Adrenal gland (tissue), 12 donors: ENCODE results near the gene SSPN. TPM values are rescaled to one million over a fixed set of nuclear protein-coding genes. Genes with fewer than 3 reads are reported as not detected.

Source experiments
- DNase-seq, 7 donors: peaks; one replicate each; pipeline ENCODE4 v3.0.0-alpha.2; 2019 to 2020
- H3K27ac ChIP-seq, 5 donors: fragments of 200-600 bp; sonication (generic) in 4 of 5; 1 replicate in 3 of 5; 2 replicates in 2 of 5; pipeline versions ENCODE4 v1.5.1 to v1.8.0; 2016 to 2020; ENCODE audit warnings: mild to moderate bottlenecking in 1 of 5
- H3K27me3 ChIP-seq: fragments of 200-600 bp; 2 replicates; pipeline ENCODE4 v1.8.0; 2021
- H3K36me3 ChIP-seq, 2 donors: fragments of 200-600 bp; replicated peaks in 1 of 2; 1 replicate in 1 of 2; 2 replicates in 1 of 2; pipeline versions ENCODE4 v1.5.1 to v1.8.0; 2018 to 2022
- H3K4me1 ChIP-seq, 2 donors: fragments of 200-600 bp; replicated peaks in 1 of 2; 1 replicate in 1 of 2; 2 replicates in 1 of 2; pipeline versions ENCODE4 v1.5.1 to v1.8.0; 2018 to 2021
- H3K4me3 ChIP-seq, 4 donors: fragments of 200-600 bp; sonication (generic) in 3 of 4; one replicate each; pipeline ENCODE4 v1.5.1; 2016 to 2018
- H3K9me3 ChIP-seq, 3 donors: fragments of 200-600 bp; sonication (generic) in 1 of 3; replicated peaks in 1 of 3; 1 replicate in 2 of 3; 2 replicates in 1 of 3; pipeline versions ENCODE4 v1.5.1 to v1.8.0; 2016 to 2021
- POLR2A ChIP-seq, 2 donors: fragments of 450-650 bp; IDR thresholded peaks; one replicate each; pipeline ENCODE4 v1.6.1; 2017; ENCODE audit warnings: antibody characterized with exemption in 2 of 2, mild to moderate bottlenecking in 2 of 2, moderate library complexity in 1 of 2
- WGBS, 4 donors: extraction: QIAGEN DNeasy Blood & Tissue Kit in 2 of 4; methylation state at CpG; one replicate each; pipeline versions ENCODE4 v1.1.5 to v1.1.7; 2013 to 2017; 5-methylcytosine and 5-hydroxymethylcytosine counted together
- intact Hi-C, 2 donors: fragments of 100-400 bp; cut with DNase I; formaldehyde crosslinking; loops; one replicate each; pipeline versions ENCODE4 v1.14.1 to v1.15.0; 2022 to 2023
- polyA plus RNA-seq, 3 donors: library from polyadenylated mRNA; stranded (reverse); fragments of 200-250 nt in 2 of 3; fragments of 350-450 nt in 1 of 3; fragmentation: Illumina TruSeq in 1 of 3; extraction: RNeasy Lipid Tissue Mini Kit (QIAGEN cat#74804) in 1 of 3; gene quantifications; one replicate each; pipeline ENCODE4 v1.2.3, GENCODE V29; 2013 to 2014
- total RNA-seq, 9 donors: library from RNA; depleted of rRNA in 4 of 9; stranded (reverse); fragments of >200 nt in 4 of 9; fragments of 120-200 nt in 1 of 9; fragmentation: NEBNext Ultra II Directional in 1 of 9; extraction: Animal tissue kit (Norgen Biotek cat#: 25700) in 1 of 9; gene quantifications; one replicate each; pipeline versions ENCODE4 v1.1.0 to v1.2.4, GENCODE V29; 2013 to 2023
- TF ChIP-seq, protein P1 (sequence below), 6 experiments: fragments of 450-650 bp in 4 of 6; fragments of 200-600 bp in 2 of 6; sonication (generic) in 1 of 6; IDR thresholded peaks; 1 replicate in 5 of 6; 2 replicates in 1 of 6; pipeline versions ENCODE4 v1.5.1 to v1.8.0; 2016 to 2021; ENCODE audit warnings: antibody characterized with exemption in 6 of 6, mild to moderate bottlenecking in 2 of 6, moderate library complexity in 1 of 6
- donor health status: healthy with polysubstance abuse.
- donor health status: Bipolar disorder and iron deficiency.
- donor health status: DM: yes; HTN: yes; CAD: no.
- donor health status: DM: no; HTN: no; CAD: no.
- donor health status: DM: no; HTN: no; CAD: no.
- donor health status: DM: yes; HTN: yes; CAD: no.

Gene SSPN
- total and polyA plus RNA-seq, 12 donors = 3.3 to 47.8 (median 13.9) TPM

DNA sequence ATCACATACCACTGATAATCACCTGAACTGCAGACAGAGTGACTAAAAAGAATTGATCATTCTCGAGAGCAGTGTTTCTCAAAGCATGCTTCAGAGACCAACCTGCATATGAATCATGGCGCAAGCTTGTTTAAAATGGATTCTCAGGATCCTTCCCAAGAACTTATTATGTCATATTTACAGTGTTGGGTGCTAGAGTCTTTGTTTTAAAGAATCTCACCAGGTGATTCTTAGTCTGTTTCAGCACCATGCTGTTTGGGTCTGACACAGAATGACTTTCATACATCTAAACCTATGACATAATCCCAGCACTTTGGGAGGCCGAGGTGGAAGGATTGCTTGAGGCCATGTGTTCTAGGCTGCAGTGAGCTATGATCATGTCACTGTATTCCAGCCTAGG lies 31.3 kb upstream of the SSPN start:
- 54 to 81% (median 73%) methylated on average over 3 of the region's 3 CpGs for WGBS, 4 donors
- H3K27me3 ChIP-seq = no peaks in the 10 kb centered on the region
- no peaks in the 10 kb centered on the region for H3K36me3 ChIP-seq
- no peak overlapping the region for H3K4me3 ChIP-seq
- no peak overlapping the region for H3K27ac ChIP-seq
- DNase-seq = no peak
- intact Hi-C loops = no loop called here
- no peak for TF ChIP-seq POLR2A (IDR thresholded peaks at IDR 0.05)
- TF ChIP-seq, protein P1, sequence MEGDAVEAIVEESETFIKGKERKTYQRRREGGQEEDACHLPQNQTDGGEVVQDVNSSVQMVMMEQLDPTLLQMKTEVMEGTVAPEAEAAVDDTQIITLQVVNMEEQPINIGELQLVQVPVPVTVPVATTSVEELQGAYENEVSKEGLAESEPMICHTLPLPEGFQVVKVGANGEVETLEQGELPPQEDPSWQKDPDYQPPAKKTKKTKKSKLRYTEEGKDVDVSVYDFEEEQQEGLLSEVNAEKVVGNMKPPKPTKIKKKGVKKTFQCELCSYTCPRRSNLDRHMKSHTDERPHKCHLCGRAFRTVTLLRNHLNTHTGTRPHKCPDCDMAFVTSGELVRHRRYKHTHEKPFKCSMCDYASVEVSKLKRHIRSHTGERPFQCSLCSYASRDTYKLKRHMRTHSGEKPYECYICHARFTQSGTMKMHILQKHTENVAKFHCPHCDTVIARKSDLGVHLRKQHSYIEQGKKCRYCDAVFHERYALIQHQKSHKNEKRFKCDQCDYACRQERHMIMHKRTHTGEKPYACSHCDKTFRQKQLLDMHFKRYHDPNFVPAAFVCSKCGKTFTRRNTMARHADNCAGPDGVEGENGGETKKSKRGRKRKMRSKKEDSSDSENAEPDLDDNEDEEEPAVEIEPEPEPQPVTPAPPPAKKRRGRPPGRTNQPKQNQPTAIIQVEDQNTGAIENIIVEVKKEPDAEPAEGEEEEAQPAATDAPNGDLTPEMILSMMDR (IDR thresholded peaks at IDR 0.05) = no peak
- no peaks in the 10 kb centered on the region for H3K4me1 ChIP-seq
- H3K9me3 ChIP-seq = no peaks in the 10 kb centered on the region

GRCh38 chr12:26172013-26172412 lies 23.4 kb upstream of the SSPN start:
- no peaks in the 10 kb centered on the region for H3K27me3 ChIP-seq
- 83 to 92% (median 88%) methylated on average over 4 of the region's 4 CpGs for WGBS, 4 donors
- H3K27ac ChIP-seq = no peak overlapping the region
- no peaks in the 10 kb centered on the region for H3K9me3 ChIP-seq
- intact Hi-C loops = no loop called here
- no peaks in the 10 kb centered on the region for H3K4me1 ChIP-seq
- no peak for DNase-seq
- no peaks in the 10 kb centered on the region for H3K36me3 ChIP-seq
- TF ChIP-seq POLR2A (IDR thresholded peaks at IDR 0.05) = no peak
- H3K4me3 ChIP-seq = no peak overlapping the region

- intact Hi-C loops = no loop called here
- DNase-seq = no peak
- TF ChIP-seq, protein P1 (IDR thresholded peaks at IDR 0.05) = no peak
- TF ChIP-seq POLR2A (IDR thresholded peaks at IDR 0.05) = no peak
- 74 to 81% (median 79%) methylated on average over 7 of the region's 7 CpGs for WGBS, 4 donors
- Histone ChIP-seq H3K4me3 (no peak overlapping the region), H3K4me1 (no peaks in the 10 kb centered on the region), H3K9me3 (no peaks in the 10 kb centered on the region), H3K36me3 (no peaks in the 10 kb centered on the region), H3K27ac (no peak overlapping the region), H3K27me3 (no peaks in the 10 kb centered on the region)
These were observed 22.8 kb upstream of the SSPN start for GRCh38 chr12:26172539-26172938.

GRCh38 chr12:26172946-26173552 lies 22.3 kb upstream of the SSPN start:
- Histone ChIP-seq H3K36me3 (no peaks in the 10 kb centered on the region), H3K4me1 (no peaks in the 10 kb centered on the region), H3K9me3 (no peaks in the 10 kb centered on the region), H3K27me3 (no peaks in the 10 kb centered on the region), H3K4me3 (no peak overlapping the region), H3K27ac (no peak overlapping the region)
- TF ChIP-seq, protein P1 (IDR thresholded peaks at IDR 0.05) = no peak
- no peak for TF ChIP-seq POLR2A (IDR thresholded peaks at IDR 0.05)
- WGBS, 4 donors = 61 to 81% (median 79%) methylated on average over 4 of the region's 4 CpGs
- DNase-seq = no peak
- intact Hi-C loops = no loop called here

DNA sequence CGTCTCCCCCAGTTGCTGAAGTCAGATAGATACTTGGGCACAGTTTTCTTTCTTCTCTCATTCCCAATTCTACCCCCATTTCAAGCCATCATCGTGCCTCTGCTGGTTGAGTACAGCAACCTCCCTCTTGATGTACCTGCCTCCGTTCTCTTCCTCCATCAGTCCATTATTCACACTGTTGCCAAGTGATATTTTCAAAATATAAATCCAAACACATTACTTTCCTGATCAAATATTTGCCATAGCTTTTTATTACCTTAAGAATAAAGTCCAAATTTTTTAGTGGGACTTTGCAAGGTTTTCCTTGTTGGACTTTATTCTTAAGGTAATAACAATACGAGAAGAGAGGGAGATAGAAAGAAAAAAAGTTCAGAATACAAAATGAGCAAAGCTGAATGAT lies 18.6 kb upstream of the SSPN start:
- no peaks in the 10 kb centered on the region for H3K36me3 ChIP-seq
- H3K4me3 ChIP-seq = no peak overlapping the region
- intact Hi-C loops = no loop called here
- no peaks in the 10 kb centered on the region for H3K4me1 ChIP-seq
- WGBS, 4 donors = 85 to 88% (median 86%) methylated on average over 4 of the region's 4 CpGs
- no peaks in the 10 kb centered on the region for H3K9me3 ChIP-seq
- no peaks in the 10 kb centered on the region for H3K27me3 ChIP-seq
- no peak overlapping the region for H3K27ac ChIP-seq
- no peak for TF ChIP-seq POLR2A (IDR thresholded peaks at IDR 0.05)
- TF ChIP-seq, protein P1 (IDR thresholded peaks at IDR 0.05) = no peak
- DNase-seq = no peak
